AML-193 (cell line): ENCODE results near the gene CERS1.

Source experiments
- DNase-seq, 2 experiments: peaks; one replicate each; lab custom pipeline; 2025; lab: John Stamatoyannopoulos, UW

The CERS1 gene

GRCh38 chr19:18898607-18899408, 2.9 kb upstream of the CERS1 start:
- DNase-seq: no peak

- DNase-seq: no peak
These were observed 2.2 kb upstream of the CERS1 start for GRCh38 chr19:18898081-18898606.

- no peak for DNase-seq
These were observed 1.4 kb upstream of the CERS1 start for GRCh38 chr19:18897094-18898029.

GRCh38 chr19:18896421-18896841, 473 bp upstream of the CERS1 start:
- no peak for DNase-seq

- DNase-seq: peak; percentile 41 to 72
These were observed 727 bp downstream of the CERS1 start for GRCh38 chr19:18895038-18895823.

- DNase-seq: no peak
These were observed 1.5 kb downstream of the CERS1 start for GRCh38 chr19:18894254-18895037.

- no peak for DNase-seq
These were observed 2.2 kb downstream of the CERS1 start for GRCh38 chr19:18893587-18894253.

GRCh38 chr19:18889949-18890745, 5.8 kb downstream of the CERS1 start:
- no peak for DNase-seq

GRCh38 chr19:18886972-18887371, 9.0 kb downstream of the CERS1 start:
- DNase-seq: no peak

GRCh38 chr19:18883526-18884304, 12.2 kb downstream of the CERS1 start:
- DNase-seq: no peak

- no peak for DNase-seq
These were observed 14.5 kb downstream of the CERS1 start for GRCh38 chr19:18881491-18881890.

- no peak for DNase-seq
These were observed 16.2 kb downstream of the CERS1 start for GRCh38 chr19:18879579-18880373.

- no peak for DNase-seq
These were observed 16.9 kb downstream of the CERS1 start for GRCh38 chr19:18878858-18879578.

GRCh38 chr19:18878058-18878797, 17.7 kb downstream of the CERS1 start:
- DNase-seq: no peak

- no peak for DNase-seq
These were observed 19.1 kb downstream of the CERS1 start for GRCh38 chr19:18876865-18877264.

GRCh38 chr19:18875726-18876125, 20.2 kb downstream of the CERS1 start:
- no peak for DNase-seq

- no peak for DNase-seq
These were observed 24.4 kb downstream of the CERS1 start for GRCh38 chr19:18871543-18871942.
